ENCODE results near the gene ANXA5. TPM values are rescaled to one million over a fixed set of nuclear protein-coding genes. Genes with fewer than 3 reads are reported as not detected.

ANXA5 gene
- total and polyA plus RNA-seq, 12 donors: 90.8 to 285 (median 115) TPM

- no peak overlapping the region for H3K27ac ChIP-seq
- intact Hi-C loops (cut with DNase I): loop anchor here (2.0 to 10.0 kb wide), 11 partner anchors 173 to 466 kb away; no protein-coding TSS in a partner anchor
- H3K36me3 ChIP-seq: peaks cover 0 to 11% (median 0%) of the 10 kb centered on the region in 9 donors
- no peak for TF ChIP-seq CTCF (IDR thresholded peaks at IDR 0.05)
- DNase-seq: no peak
- no peaks in the 10 kb centered on the region for H3K9me3 ChIP-seq
- no peak for ATAC-seq
- peaks cover 0 to 9% (median 0%) of the 10 kb centered on the region in 9 donors for H3K4me1 ChIP-seq
- 95 to 100% methylated on average over 1 of the region's 1 CpG for WGBS, 2 donors
- no peak overlapping the region for H3K4me3 ChIP-seq
- no peaks in the 10 kb centered on the region for H3K27me3 ChIP-seq
These were observed 38.7 kb downstream of the ANXA5 start for GRCh38 chr4:121658125-121658524.

- no peaks in the 10 kb centered on the region for H3K27me3 ChIP-seq
- DNase-seq (peak in 1 of 2 donors; percentile 60), ATAC-seq (peak in 7 of 8 donors; percentile 58 to 88 (median 81))
- no peak overlapping the region for H3K4me3 ChIP-seq
- intact Hi-C loops (cut with DNase I): loop anchor here (1.0 to 10.0 kb wide), 12 partner anchors 171 to 464 kb away; no protein-coding TSS in a partner anchor
- no peaks in the 10 kb centered on the region for H3K9me3 ChIP-seq
- peak in 8 of 9 donors; percentile 22 to 55 (median 42) for TF ChIP-seq CTCF (IDR thresholded peaks at IDR 0.05)
- peaks cover 0 to 9% (median 0%) of the 10 kb centered on the region in 9 donors for H3K4me1 ChIP-seq
- no peaks in the 10 kb centered on the region for H3K36me3 ChIP-seq
- 31 to 32% methylated on average over 5 of the region's 5 CpGs for WGBS, 2 donors
- H3K27ac ChIP-seq: no peak overlapping the region
These were observed 40.5 kb downstream of the ANXA5 start for GRCh38 chr4:121656269-121656641.

- peak overlapping the region in 2 of 10 donors; percentile 9 to 17 for H3K27ac ChIP-seq
- H3K9me3 ChIP-seq: no peaks in the 10 kb centered on the region
- DNase-seq (no peak), ATAC-seq (peak in 5 of 8 donors; percentile 30 to 72 (median 35))
- WGBS, 2 donors: 48 to 50% methylated on average over 7 of the region's 7 CpGs
- TF ChIP-seq CTCF (IDR thresholded peaks at IDR 0.05): no peak
- H3K4me1 ChIP-seq: peaks cover 0 to 9% (median 0%) of the 10 kb centered on the region in 9 donors
- H3K27me3 ChIP-seq: no peaks in the 10 kb centered on the region
- no peaks in the 10 kb centered on the region for H3K36me3 ChIP-seq
- intact Hi-C loops (cut with DNase I): loop anchor here (1.0 to 10.0 kb wide), 14 partner anchors 171 to 463 kb away; no protein-coding TSS in a partner anchor
- H3K4me3 ChIP-seq: no peak overlapping the region
These were observed 41.2 kb downstream of the ANXA5 start for GRCh38 chr4:121655320-121656268.

- TF ChIP-seq CTCF (IDR thresholded peaks at IDR 0.05): no peak
- H3K27ac ChIP-seq: no peak overlapping the region
- no peaks in the 10 kb centered on the region for H3K9me3 ChIP-seq
- no peak for DNase-seq
- intact Hi-C loops (cut with DNase I): loop anchor here (2.0 to 10.0 kb wide), 15 partner anchors 57 to 462 kb away; no protein-coding TSS in a partner anchor
- H3K27me3 ChIP-seq: no peaks in the 10 kb centered on the region
- WGBS, 2 donors: 94 to 95% methylated on average over 3 of the region's 3 CpGs
- H3K36me3 ChIP-seq: no peaks in the 10 kb centered on the region
- H3K4me3 ChIP-seq: no peak overlapping the region
- ATAC-seq: no peak
- peaks cover 0 to 9% (median 0%) of the 10 kb centered on the region in 9 donors for H3K4me1 ChIP-seq
These were observed 42.0 kb downstream of the ANXA5 start for GRCh38 chr4:121654738-121655137.

Data from heart right ventricle (tissue), 16 donors.